ENCODE results near the gene KRT12. TPM values are rescaled to one million over a fixed set of nuclear protein-coding genes. Genes with fewer than 3 reads are reported as not detected.
"Not testable (repeated sequence)": the region's sequence is repeated elsewhere in the genome, so short reads cannot be mapped to it uniquely, and the experiment has no call there.

Gene KRT12
- total RNA-seq, 4 donors from 2014 or later: not detected

GRCh38 chr17:40817103-40817682 lies 49.8 kb downstream of the KRT12 start:
- no peak for TF ChIP-seq EP300 (IDR thresholded peaks at IDR 0.05)
- WGBS, 2 donors: 94 to 96% methylated on average over 4 of the region's 4 CpGs
- DNase-seq (ENCODE audit: low spot score in 2 of 2): no peak
- H3K9me3 ChIP-seq: no peaks in the 10 kb centered on the region
- H3K4me1 ChIP-seq: peaks cover 0 to 30% (median 10%) of the 10 kb centered on the region in 4 donors
- H3K27ac ChIP-seq: no peak overlapping the region
- no peaks in the 10 kb centered on the region for H3K27me3 ChIP-seq
- peaks cover 0 to 18% (median 0%) of the 10 kb centered on the region in 3 donors for H3K36me3 ChIP-seq
- no peak overlapping the region for H3K4me3 ChIP-seq

DNA sequence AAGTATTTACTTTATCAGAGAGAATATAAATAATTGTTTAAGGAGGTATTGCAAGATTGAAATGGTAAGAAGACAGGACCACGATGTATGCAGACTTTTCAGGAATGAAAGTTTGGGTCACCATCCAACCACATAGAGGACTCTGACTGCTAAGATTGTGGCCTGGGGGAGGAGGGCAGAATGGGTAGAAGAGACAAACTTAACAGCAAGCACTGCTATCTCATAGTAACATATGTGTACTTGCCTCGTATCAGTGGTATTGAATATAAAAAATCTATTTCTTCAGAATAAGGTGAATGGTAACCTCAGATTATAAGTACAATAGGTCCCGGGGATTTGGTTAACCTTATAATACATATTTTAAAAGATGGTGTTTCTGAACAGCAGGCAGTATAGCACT lies 50.5 kb downstream of the KRT12 start:
- no peak overlapping the region for H3K4me3 ChIP-seq
- no peaks in the 10 kb centered on the region for H3K9me3 ChIP-seq
- peaks cover 0 to 3% of the 10 kb centered on the region in 2 donors for H3K27me3 ChIP-seq
- WGBS, 2 donors: 87 to 92% methylated on average over 3 of the region's 3 CpGs
- no peak for DNase-seq (ENCODE audit: low spot score in 2 of 2)
- TF ChIP-seq EP300 (IDR thresholded peaks at IDR 0.05): no peak
- TF ChIP-seq CTCF (IDR thresholded peaks at IDR 0.05): no peak
- TF ChIP-seq POLR2A (IDR thresholded peaks at IDR 0.05): no peak
- no peak overlapping the region for H3K27ac ChIP-seq
- H3K36me3 ChIP-seq: peaks cover 0 to 12% (median 0%) of the 10 kb centered on the region in 3 donors
- peaks cover 0 to 30% (median 10%) of the 10 kb centered on the region in 4 donors for H3K4me1 ChIP-seq

DNA sequence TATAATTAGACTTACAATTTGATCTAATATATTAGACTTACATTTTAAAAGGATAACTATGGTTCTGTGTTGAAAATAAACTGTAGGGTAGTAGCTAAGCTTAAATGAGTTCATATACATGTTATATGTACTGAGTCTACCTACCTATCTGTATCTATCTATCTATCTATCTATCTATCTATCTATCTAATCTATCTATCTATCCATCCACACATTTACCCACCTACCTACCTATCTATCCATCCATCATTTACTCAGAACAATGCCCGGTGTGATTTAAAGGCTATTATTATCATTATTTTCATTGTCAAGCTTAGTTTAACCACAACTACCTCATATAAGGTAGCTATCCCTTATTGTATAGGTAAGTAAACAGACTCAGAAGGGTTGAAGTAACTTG lies 51.6 kb downstream of the KRT12 start:
- TF ChIP-seq CTCF (IDR thresholded peaks at IDR 0.05) (no peak), POLR2A (IDR thresholded peaks at IDR 0.05) (no peak), EP300 (IDR thresholded peaks at IDR 0.05) (no peak)
- H3K4me3 ChIP-seq: no peak overlapping the region
- H3K27me3 ChIP-seq: peaks cover 0 to 6% of the 10 kb centered on the region in 2 donors
- peaks cover 0 to 12% (median 0%) of the 10 kb centered on the region in 3 donors for H3K36me3 ChIP-seq
- WGBS, 2 donors: 93% methylated on average over 1 of the region's 1 CpG
- H3K4me1 ChIP-seq: peaks cover 0 to 22% (median 10%) of the 10 kb centered on the region in 4 donors
- no peak for DNase-seq (ENCODE audit: low spot score in 2 of 2)
- H3K27ac ChIP-seq: no peak overlapping the region
- no peaks in the 10 kb centered on the region for H3K9me3 ChIP-seq

- WGBS, 2 donors: 85 to 88% methylated on average over 3 of the region's 3 CpGs
- peaks cover 0 to 12% of the 10 kb centered on the region in 2 donors for H3K27me3 ChIP-seq
- H3K4me3 ChIP-seq; H3K27ac ChIP-seq; H3K9me3 ChIP-seq; DNase-seq (ENCODE audit: low spot score in 2 of 2): not testable (repeated sequence)
- H3K4me1 ChIP-seq: peaks cover 0 to 15% (median 8%) of the 10 kb centered on the region in 4 donors
- H3K36me3 ChIP-seq: peaks cover 0 to 12% (median 0%) of the 10 kb centered on the region in 3 donors
Measured at GRCh38 chr17:40814657-40815056, 52.4 kb downstream of the KRT12 start.

DNA sequence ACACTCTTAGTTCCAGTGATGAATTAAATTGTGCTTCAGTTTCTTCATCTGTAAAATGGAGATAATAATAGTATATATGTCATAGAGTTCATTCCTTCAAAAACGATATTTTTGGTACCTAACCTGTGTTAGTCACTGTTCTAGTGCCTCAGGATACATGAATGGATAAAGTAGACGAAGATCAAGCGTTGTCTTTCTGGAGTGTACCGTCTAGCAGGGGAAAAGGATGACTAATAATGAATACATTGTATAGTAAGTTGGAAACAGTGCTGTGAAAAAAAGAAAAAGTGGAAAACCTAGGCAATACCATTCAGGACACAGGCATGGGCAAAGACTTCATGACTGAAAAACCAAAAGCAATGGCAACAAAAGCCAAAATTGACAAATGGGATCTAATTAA lies 53.2 kb downstream of the KRT12 start:
- no peaks in the 10 kb centered on the region for H3K9me3 ChIP-seq
- TF ChIP-seq CTCF (IDR thresholded peaks at IDR 0.05): no peak
- no peak for TF ChIP-seq EP300 (IDR thresholded peaks at IDR 0.05)
- no peak for TF ChIP-seq POLR2A (IDR thresholded peaks at IDR 0.05)
- H3K36me3 ChIP-seq: peaks cover 0 to 12% (median 0%) of the 10 kb centered on the region in 3 donors
- H3K4me1 ChIP-seq: peaks cover 0 to 11% (median 6%) of the 10 kb centered on the region in 4 donors
- WGBS, 2 donors: 60 to 66% methylated on average over 4 of the region's 4 CpGs
- DNase-seq (ENCODE audit: low spot score in 2 of 2): no peak
- H3K27ac ChIP-seq: no peak overlapping the region
- H3K4me3 ChIP-seq: no peak overlapping the region
- H3K27me3 ChIP-seq: peaks cover 0 to 20% of the 10 kb centered on the region in 2 donors

DNA sequence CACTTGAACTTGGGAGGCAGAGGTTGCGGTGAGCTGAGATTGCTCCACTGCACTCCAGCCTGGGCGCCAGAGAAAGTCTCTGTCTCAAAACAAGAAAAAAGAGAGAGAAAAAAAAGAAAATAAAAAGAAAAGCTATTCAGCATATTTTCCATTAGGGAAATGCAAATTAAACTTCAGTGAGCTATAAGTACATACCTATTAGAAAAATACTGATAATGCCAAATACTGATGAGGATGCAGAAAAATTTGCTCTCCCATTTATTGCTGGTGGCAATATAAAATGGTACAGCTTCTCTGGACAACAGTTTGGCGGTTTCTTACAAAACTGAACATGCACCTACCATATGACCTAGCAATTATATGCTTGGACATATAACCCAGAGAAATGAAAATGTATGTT lies 54.4 kb downstream of the KRT12 start:
- Histone ChIP-seq H3K9me3 (no peaks in the 10 kb centered on the region), H3K4me1 (peaks cover 0 to 5% (median 0%) of the 10 kb centered on the region in 4 donors), H3K36me3 (peaks cover 0 to 12% (median 0%) of the 10 kb centered on the region in 3 donors), H3K4me3 (no peak overlapping the region), H3K27me3 (peaks cover 0 to 31% of the 10 kb centered on the region in 2 donors), H3K27ac (no peak overlapping the region)
- DNase-seq (ENCODE audit: low spot score in 2 of 2): no peak
- WGBS, 2 donors: 86 to 88% methylated on average over 3 of the region's 3 CpGs
- TF ChIP-seq CTCF (IDR thresholded peaks at IDR 0.05) (no peak), POLR2A (IDR thresholded peaks at IDR 0.05) (no peak), EP300 (IDR thresholded peaks at IDR 0.05) (no peak)

Other genes with a start within 250 kb of the KRT12 start
- gene SMARCE1, start 219.4 kb downstream of the KRT12 start, total RNA-seq: 100 to 1,000 TPM in 1 of 4 donors, 10 to 100 TPM in 3; 67.2 to 113 (median 95.1) TPM
- gene KRT222, start 202.0 kb downstream of the KRT12 start, total RNA-seq: 10 to 100 TPM in 1 of 4 donors, 1 to 10 TPM in 3; 2.7 to 17.9 (median 7.6) TPM
- under 1 TPM in 1 of 4 donors, not detected in 3; 0.20 TPM for gene KRT24, start 163.5 kb downstream of the KRT12 start, total RNA-seq
- under 1 TPM in 3 of 4 donors, not detected in 1; 0.22 to 0.84 (median 0.39) TPM for gene KRT25, start 111.9 kb downstream of the KRT12 start, total RNA-seq
- gene KRT26, start 95.0 kb downstream of the KRT12 start, total RNA-seq: not detected
- not detected for gene KRT27, start 84.7 kb downstream of the KRT12 start, total RNA-seq
- not detected for gene KRT28, start 67.3 kb downstream of the KRT12 start, total RNA-seq
- 10 to 100 TPM in 3 of 4 donors, 1 to 10 TPM in 1; 8.0 to 13.4 (median 11.3) TPM for gene KRT10, start 44.6 kb downstream of the KRT12 start, total RNA-seq
- not detected for gene KRT20, start 18.0 kb upstream of the KRT12 start, total RNA-seq
- gene KRT23, start 70.4 kb upstream of the KRT12 start, total RNA-seq: not detected
- gene KRT39, start 99.7 kb upstream of the KRT12 start, total RNA-seq: not detected
- gene KRT40, start 117.1 kb upstream of the KRT12 start, total RNA-seq: not detected
- gene KRTAP3-3, start 126.9 kb upstream of the KRT12 start, total RNA-seq: not detected
- not detected for gene KRTAP3-2, start 132.7 kb upstream of the KRT12 start, total RNA-seq
- gene KRTAP3-1, start 141.9 kb upstream of the KRT12 start, total RNA-seq: not detected
- under 1 TPM in 1 of 4 donors, not detected in 3; 0.60 TPM for gene KRTAP1-5, start 160.0 kb upstream of the KRT12 start, total RNA-seq
- not detected for gene KRTAP1-4, start 163.0 kb upstream of the KRT12 start, total RNA-seq
- gene KRTAP1-3, start 167.7 kb upstream of the KRT12 start, total RNA-seq: not detected
- not detected for gene KRTAP1-1, start 174.2 kb upstream of the KRT12 start, total RNA-seq
- gene KRTAP2-1, start 180.1 kb upstream of the KRT12 start, total RNA-seq: not detected
- not detected for gene KRTAP2-2, start 188.0 kb upstream of the KRT12 start, total RNA-seq
- not detected for gene KRTAP2-3, start 192.9 kb upstream of the KRT12 start, total RNA-seq
- not detected for gene KRTAP2-4, start 198.7 kb upstream of the KRT12 start, total RNA-seq
- gene KRTAP4-7, start 216.9 kb upstream of the KRT12 start, total RNA-seq: not detected
- not detected for gene KRTAP4-8, start 230.9 kb upstream of the KRT12 start, total RNA-seq
- gene KRTAP4-16, start 235.0 kb upstream of the KRT12 start, total RNA-seq: not detected
- gene KRTAP4-9, start 238.2 kb upstream of the KRT12 start, total RNA-seq: not detected